Measurements from ENCODE around the gene OSBP.
A peak's percentile ranks its signal among the peaks of the same experiment; 100 is the strongest.

The OSBP gene

GRCh38 chr11:59560702-59561473, 54.7 kb downstream of the OSBP start:
- peak; percentile 88 for DNase-seq (ENCODE audit: low spot score)

GRCh38 chr11:59560290-59560701, 55.3 kb downstream of the OSBP start:
- peak overlapping the region; percentile 93 to 94 for H3K27ac ChIP-seq
- H3K4me3 ChIP-seq = peak overlapping the region; percentile 92
- DNase-seq (ENCODE audit: low spot score) = peak; percentile 78
- TF ChIP-seq CTCF (IDR thresholded peaks at IDR 0.05) = no peak

More at GRCh38 chr11:59560702-59561473, 54.7 kb downstream of the OSBP start:
- H3K4me3 ChIP-seq = peak overlapping the region; percentile 92
- peak overlapping the region; percentile 93 to 94 for H3K27ac ChIP-seq
- no peak for TF ChIP-seq CTCF (IDR thresholded peaks at IDR 0.05)

GRCh38 chr11:59559886-59560285, 55.7 kb downstream of the OSBP start:
- peak overlapping the region; percentile 92 for H3K4me3 ChIP-seq
- H3K27ac ChIP-seq = peak overlapping the region; percentile 93 to 94
- DNase-seq (ENCODE audit: low spot score) = peak; percentile 59
- TF ChIP-seq CTCF (IDR thresholded peaks at IDR 0.05) = no peak

GRCh38 chr11:59558270-59558643, 57.3 kb downstream of the OSBP start:
- Histone ChIP-seq H3K4me3 (no peak overlapping the region), H3K27ac (peak overlapping the region in 1 of 2 donors; percentile 14)
- DNase-seq (ENCODE audit: low spot score) = no peak
- TF ChIP-seq CTCF (IDR thresholded peaks at IDR 0.05) = no peak

- DNase-seq (ENCODE audit: low spot score) = no peak
- peak overlapping the region; percentile 62 for H3K4me3 ChIP-seq
- TF ChIP-seq CTCF (IDR thresholded peaks at IDR 0.05) = no peak
- peak overlapping the region; percentile 53 to 68 for H3K27ac ChIP-seq
These were observed 58.6 kb downstream of the OSBP start for GRCh38 chr11:59556917-59557348.

- peak; percentile 77 for DNase-seq (ENCODE audit: low spot score)
- Histone ChIP-seq H3K4me3 (peak overlapping the region; percentile 62), H3K27ac (peak overlapping the region; percentile 53 to 68)
- TF ChIP-seq CTCF (IDR thresholded peaks at IDR 0.05) = no peak
These were observed 59.3 kb downstream of the OSBP start for GRCh38 chr11:59556115-59556916.
